PC-3 (cell line): Measurements from ENCODE around the gene SOX4. TPM values are rescaled to one million over a fixed set of nuclear protein-coding genes. Genes with fewer than 3 reads are reported as not detected.

Source experiments
- ATAC-seq: fragments of 200-7000 bp; cut with Tn5 transposase; 2 replicates; pipeline ENCODE4 v1.9.1; 2020; ENCODE audit warnings: mild to moderate bottlenecking, moderate library complexity
- BruUV-seq: library from RNA; stranded (reverse); fragments of 400-500 nt; replicated peaks from 2 replicates; lab custom pipeline; 2021; lab: Mats Ljungman, UMichigan
- CTCF ChIA-PET: fragments of 300-600 bp; sonication (Branson Sonifier 250); formaldehyde crosslinking; loops from one replicate; lab custom pipeline; 2022; ENCODE audit warnings: antibody characterized with exemption; lab: Charles Lee
- POLR2A ChIA-PET: fragments of 300-600 bp; sonication (Branson Sonifier 250); formaldehyde crosslinking; loops from one replicate; lab custom pipeline; 2022; ENCODE audit warnings: antibody characterized with exemption; ENCODE audit not compliant: unreplicated experiment; lab: Charles Lee
- DNase-seq: peaks from one replicate; pipeline ENCODE4 v3.0.0-alpha.2; 2015
- H2AFZ ChIP-seq: fragments of 300-600 bp; sonication (generic); 2 replicates; pipeline ENCODE4 v1.6.0; 2016; ENCODE audit warnings: antibody characterized with exemption, low read length
- H3F3A ChIP-seq: fragments of 300-600 bp; sonication (generic); one replicate; pipeline ENCODE4 v1.6.0; 2017; ENCODE audit warnings: antibody characterized with exemption, low read length, control low read depth, mild to moderate bottlenecking; ENCODE audit not compliant: unreplicated experiment
- H3K27ac ChIP-seq: fragments of 300-600 bp; sonication (generic); 2 replicates; pipeline ENCODE4 v1.5.1; 2016; ENCODE audit warnings: mild to moderate bottlenecking, low read length
- H3K27me3 ChIP-seq: fragments of 300-600 bp; sonication (generic); 2 replicates; pipeline ENCODE4 v1.6.1; 2016; ENCODE audit warnings: low read length, mixed read lengths
- H3K36me3 ChIP-seq: fragments of 300-600 bp; sonication (generic); 2 replicates; pipeline ENCODE4 v1.6.1; 2016; ENCODE audit warnings: low read depth, mixed run types, low read length, mixed read lengths
- H3K4me1 ChIP-seq: fragments of 300-600 bp; sonication (generic); 2 replicates; pipeline ENCODE4 v1.5.1; 2016; ENCODE audit warnings: low read length; ENCODE audit not compliant: insufficient read depth
- H3K4me2 ChIP-seq: fragments of 300-600 bp; sonication (generic); 2 replicates; pipeline ENCODE4 v1.6.0; 2016; ENCODE audit warnings: low read length
- H3K4me3 ChIP-seq: fragments of 300-600 bp; sonication (generic); 2 replicates; pipeline ENCODE4 v1.5.1; 2016; ENCODE audit warnings: mild to moderate bottlenecking, low read length, mixed read lengths
- H3K79me2 ChIP-seq: fragments of 300-600 bp; sonication (generic); 2 replicates; pipeline ENCODE4 v1.6.1; 2017; ENCODE audit warnings: low read length, mixed read lengths
- H3K9ac ChIP-seq: fragments of 300-600 bp; sonication (generic); 2 replicates; pipeline ENCODE4 v1.6.0; 2016; ENCODE audit warnings: mild to moderate bottlenecking, low read length
- H3K9me2 ChIP-seq: fragments of 300-600 bp; sonication (generic); replicated peaks from 2 replicates; pipeline ENCODE4 v1.6.1; 2016; ENCODE audit warnings: mixed run types, low read length, mixed read lengths
- H3K9me3 ChIP-seq: fragments of 300-600 bp; sonication (generic); 2 replicates; pipeline ENCODE4 v1.6.1; 2016; ENCODE audit warnings: low read length, mixed read lengths
- H4K20me1 ChIP-seq: fragments of 300-600 bp; sonication (generic); 2 replicates; pipeline ENCODE4 v1.6.1; 2016; ENCODE audit warnings: low read length, mixed read lengths
- EZH2 ChIP-seq: fragments of 300-600 bp; sonication (generic); IDR thresholded peaks from one replicate; pipeline ENCODE4 v1.6.1; 2017; ENCODE audit warnings: antibody characterized with exemption, mild to moderate bottlenecking, low read length; ENCODE audit not compliant: unreplicated experiment
- EZH2phosphoT487 ChIP-seq: fragments of 300-600 bp; sonication (generic); IDR thresholded peaks from 2 replicates; pipeline ENCODE4 v1.6.1; 2018; ENCODE audit warnings: mild to moderate bottlenecking, antibody characterized with exemption, low read length, borderline replicate concordance
- intact Hi-C: fragments of 100-400 bp; cut with micrococcal nuclease; formaldehyde crosslinking; loops from 2 replicates; pipeline ENCODE4 v1.9.0; 2023
- total RNA-seq: library from RNA; depleted of rRNA; stranded (reverse); fragments of >200 nt; gene quantifications from 2 replicates; pipeline ENCODE4 v1.2.3, GENCODE V29; 2014
- TF ChIP-seq, protein P1 (sequence below): fragments of 300-600 bp; sonication (generic); conservative IDR thresholded peaks from 2 replicates; pipeline ENCODE4 v1.5.1; 2017; ENCODE audit warnings: antibody characterized with exemption, low read depth, mild to moderate bottlenecking, low read length

SOX4 gene
- total RNA-seq, 1 experiment from 2014 or later: 46.1 TPM

DNA sequence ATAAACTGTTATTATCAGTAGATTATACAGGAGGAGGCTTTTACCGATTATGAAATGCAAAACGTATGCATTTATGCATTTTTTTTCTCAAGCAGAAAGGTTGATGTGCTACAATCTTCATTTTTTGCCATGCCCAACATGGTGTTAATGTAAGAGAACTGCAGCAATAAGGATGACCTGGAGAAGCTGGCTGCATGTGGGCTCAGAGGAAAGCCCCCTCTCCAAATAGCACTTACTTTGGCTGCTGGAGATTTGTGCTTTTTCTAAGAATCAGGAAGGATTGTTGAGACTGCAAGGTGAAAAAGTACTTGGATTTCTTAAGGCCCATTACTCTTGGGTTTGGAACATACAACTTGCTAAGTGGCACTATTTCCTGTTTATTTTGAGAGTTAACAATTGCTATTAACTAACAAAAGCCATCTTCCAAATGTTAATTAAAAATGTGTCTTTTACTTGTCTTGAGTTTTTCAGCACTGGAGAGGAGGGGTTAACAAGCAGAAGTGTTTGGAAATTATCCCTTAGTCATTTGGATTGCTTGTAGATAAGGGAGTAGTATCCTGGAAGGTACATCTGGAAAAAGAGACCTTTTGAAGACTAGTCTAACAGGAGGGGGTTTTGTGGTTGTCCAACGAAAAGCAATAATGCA, 5.6 kb downstream of the SOX4 start:
- Histone ChIP-seq H3F3A (no peaks in the 10 kb centered on the region), H3K9me3 (no peaks in the 10 kb centered on the region), H3K27me3 (no peaks in the 10 kb centered on the region), H3K4me2 (peak overlapping the region; percentile 94), H3K79me2 (peaks cover 57% of the 10 kb centered on the region), H3K4me3 (peak overlapping the region; percentile 99; the same call in 1 of the 2 replicates), H3K4me1 (peaks cover 15% of the 10 kb centered on the region), H3K9ac (no peak overlapping the region), H3K27ac (no peak overlapping the region), H4K20me1 (peaks cover 34% of the 10 kb centered on the region), H2AFZ (no peak overlapping the region), H3K36me3 (peaks cover 23% of the 10 kb centered on the region), H3K9me2 (no peaks in the 10 kb centered on the region)
- no TSS peak for BruUV-seq
- ChIA-PET POLR2A (interaction anchor here (0.6 kb wide), 1 partner anchor 650 kb away, joined by 3 read pairs; no protein-coding TSS in a partner anchor), CTCF (no interaction called here)
- intact Hi-C loops: loop anchor here (5.0 to 10.0 kb wide), 8 partner anchors 223 to 1816 kb away; no protein-coding TSS in a partner anchor
- no peak for ATAC-seq
- no peak for DNase-seq
- TF ChIP-seq EZH2phosphoT487: no peak
- TF ChIP-seq, protein P1, sequence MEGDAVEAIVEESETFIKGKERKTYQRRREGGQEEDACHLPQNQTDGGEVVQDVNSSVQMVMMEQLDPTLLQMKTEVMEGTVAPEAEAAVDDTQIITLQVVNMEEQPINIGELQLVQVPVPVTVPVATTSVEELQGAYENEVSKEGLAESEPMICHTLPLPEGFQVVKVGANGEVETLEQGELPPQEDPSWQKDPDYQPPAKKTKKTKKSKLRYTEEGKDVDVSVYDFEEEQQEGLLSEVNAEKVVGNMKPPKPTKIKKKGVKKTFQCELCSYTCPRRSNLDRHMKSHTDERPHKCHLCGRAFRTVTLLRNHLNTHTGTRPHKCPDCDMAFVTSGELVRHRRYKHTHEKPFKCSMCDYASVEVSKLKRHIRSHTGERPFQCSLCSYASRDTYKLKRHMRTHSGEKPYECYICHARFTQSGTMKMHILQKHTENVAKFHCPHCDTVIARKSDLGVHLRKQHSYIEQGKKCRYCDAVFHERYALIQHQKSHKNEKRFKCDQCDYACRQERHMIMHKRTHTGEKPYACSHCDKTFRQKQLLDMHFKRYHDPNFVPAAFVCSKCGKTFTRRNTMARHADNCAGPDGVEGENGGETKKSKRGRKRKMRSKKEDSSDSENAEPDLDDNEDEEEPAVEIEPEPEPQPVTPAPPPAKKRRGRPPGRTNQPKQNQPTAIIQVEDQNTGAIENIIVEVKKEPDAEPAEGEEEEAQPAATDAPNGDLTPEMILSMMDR: no peak
- TF ChIP-seq EZH2: no peak

DNA sequence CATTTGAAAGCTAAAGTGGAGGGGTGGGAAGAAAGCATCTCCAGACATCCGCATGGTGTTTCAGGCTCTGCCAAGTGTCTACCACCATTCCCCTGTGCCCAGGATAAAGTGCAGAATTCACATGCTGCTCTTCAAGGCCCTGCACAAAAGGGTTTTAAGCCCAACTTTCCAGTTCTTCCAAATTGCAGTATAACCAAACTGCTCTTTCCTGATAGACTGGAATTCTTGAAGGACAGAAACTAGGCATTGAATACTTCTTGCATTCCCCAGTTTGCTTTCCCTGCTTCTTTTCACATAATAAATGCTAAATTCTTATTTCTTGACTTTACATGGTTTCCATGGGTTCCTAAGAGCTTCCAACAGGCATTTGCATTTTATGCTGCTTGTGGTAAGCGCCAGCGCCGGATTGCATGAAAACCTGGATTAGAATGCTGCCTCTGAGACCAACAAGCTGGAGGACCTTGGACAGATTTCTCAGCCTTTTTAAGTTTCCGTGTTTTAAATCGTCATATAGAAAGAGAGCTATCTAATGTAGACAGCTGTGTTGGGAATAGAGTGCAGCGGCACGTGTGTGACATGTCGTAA, 7.9 kb downstream of the SOX4 start:
- POLR2A ChIA-PET: no interaction called here

More for the DNA sequence above, 7.9 kb downstream of the SOX4 start:
- no peaks in the 10 kb centered on the region for H3K27me3 ChIP-seq
- no TSS peak for BruUV-seq
- H3K4me3 ChIP-seq: no peak overlapping the region
- DNase-seq: no peak
- H3K79me2 ChIP-seq: peaks cover 35% of the 10 kb centered on the region
- H3K4me1 ChIP-seq: peaks cover 15% of the 10 kb centered on the region
- H3K9me2 ChIP-seq: no peaks in the 10 kb centered on the region
- peaks cover 27% of the 10 kb centered on the region for H4K20me1 ChIP-seq
- peaks cover 19% of the 10 kb centered on the region for H3K36me3 ChIP-seq
- TF ChIP-seq, protein P1: no peak
- no peak for TF ChIP-seq EZH2
- intact Hi-C loops: no loop called here
- no peak overlapping the region for H3K4me2 ChIP-seq
- H3K9me3 ChIP-seq: no peaks in the 10 kb centered on the region
- CTCF ChIA-PET: no interaction called here
- ATAC-seq: no peak
- H3K27ac ChIP-seq: no peak overlapping the region
- H2AFZ ChIP-seq: no peak overlapping the region
- H3K9ac ChIP-seq: no peak overlapping the region
- H3F3A ChIP-seq: no peaks in the 10 kb centered on the region
